Endothelial cell of umbilical vein (primary cell): ENCODE measurements around the gene GRK6. TPM values are rescaled to one million over a fixed set of nuclear protein-coding genes. Genes with fewer than 3 reads are reported as not detected.

Source experiments
- BruUV-seq: library from RNA; stranded (reverse); fragments of 400-500 nt; replicated peaks from 2 replicates; lab custom pipeline; 2021; lab: Mats Ljungman, UMichigan
- CTCF ChIA-PET: fragments of 300-600, 350-600 bp; sonication (Branson Sonifier 250); formaldehyde crosslinking; loops from one replicate; lab custom pipeline; 2021; ENCODE audit warnings: antibody characterized with exemption, inconsistent platforms; lab: Charles Lee
- POLR2A ChIA-PET: fragments of 300-600, 350-600 bp; sonication (Branson Sonifier 250); formaldehyde crosslinking; loops from one replicate; lab custom pipeline; 2021; ENCODE audit warnings: antibody characterized with exemption, inconsistent platforms; lab: Charles Lee
- DNase-seq: peaks from one replicate; pipeline ENCODE4 v3.0.0-alpha.2; 2011; ENCODE audit warnings: low read depth, low spot score
- FAIRE-seq: peaks from 2 replicates; lab custom pipeline; 2011; peaks lifted over from hg19 to GRCh38; lab: Jason Lieb, UNC
- H2AFZ ChIP-seq: 2 replicates; pipeline ENCODE4 v1.6.0; 2012; ENCODE audit warnings: low read depth, low read length, control low read depth, inconsistent platforms
- H3K27ac ChIP-seq: 2 replicates; pipeline ENCODE4 v1.5.1; 2011; ENCODE audit warnings: low read depth, mild to moderate bottlenecking, control low read depth, low read length, moderate library complexity; ENCODE audit not compliant: insufficient read depth
- H3K27me3 ChIP-seq, 2 experiments: 2 replicates each; pipeline versions ENCODE4 v1.6.0 to v1.6.1; 2011; ENCODE audit warnings: low read length in 2 of 2, mixed read lengths in 1 of 2; ENCODE audit not compliant: control insufficient read depth in 2 of 2, insufficient read depth in 2 of 2
- H3K36me3 ChIP-seq, 2 experiments: 2 replicates in 1 of 2; 3 replicates in 1 of 2; pipeline ENCODE4 v1.5.1; 2011; ENCODE audit warnings: low read length in 2 of 2, mild to moderate bottlenecking in 1 of 2, moderate library complexity in 1 of 2; ENCODE audit not compliant: control insufficient read depth in 2 of 2, insufficient read depth in 2 of 2; ENCODE audit errors: extremely low read depth in 1 of 2
- H3K4me1 ChIP-seq: 3 replicates; pipeline ENCODE4 v1.5.1; 2011; ENCODE audit warnings: mild to moderate bottlenecking, low read length; ENCODE audit not compliant: control insufficient read depth, insufficient read depth; ENCODE audit errors: extremely low read depth
- H3K4me2 ChIP-seq: 2 replicates; pipeline ENCODE4 v1.6.1; 2011; ENCODE audit warnings: low read length, control low read depth, mixed read lengths; ENCODE audit not compliant: insufficient read depth
- H3K4me3 ChIP-seq, 3 experiments: fragments of 200-600 bp in 1 of 3; sonication (generic), shearing (Covaris generic) in 1 of 3; replicated peaks in 1 of 3; 2 replicates each; pipeline ENCODE4 v1.5.1; 2011 to 2016; ENCODE audit warnings: control low read depth in 3 of 3, low read length in 3 of 3, mild to moderate bottlenecking in 2 of 3, inconsistent platforms in 1 of 3, low read depth in 1 of 3, moderate library complexity in 1 of 3; ENCODE audit not compliant: insufficient read depth in 1 of 3
- H3K79me2 ChIP-seq: 2 replicates; pipeline ENCODE4 v1.6.0; 2012; ENCODE audit warnings: low read length, inconsistent platforms; ENCODE audit not compliant: control insufficient read depth, insufficient read depth
- H3K9ac ChIP-seq: replicated peaks from 2 replicates; pipeline ENCODE3; 2011; ENCODE audit warnings: low read length, control low read depth; ENCODE audit not compliant: insufficient read depth; ENCODE audit errors: extremely low read depth
- H3K9me1 ChIP-seq: replicated peaks from 3 replicates; pipeline ENCODE4 v1.6.0; 2011; ENCODE audit warnings: mild to moderate bottlenecking, low read length; ENCODE audit not compliant: control insufficient read depth, insufficient read depth; ENCODE audit errors: extremely low read depth
- H3K9me3 ChIP-seq: replicated peaks from 2 replicates; pipeline ENCODE4 v1.5.1; 2012; ENCODE audit warnings: low read length, inconsistent platforms; ENCODE audit not compliant: control insufficient read depth, insufficient read depth
- H4K20me1 ChIP-seq: replicated peaks from 2 replicates; pipeline ENCODE3; 2011; ENCODE audit warnings: mild to moderate bottlenecking, low read length; ENCODE audit not compliant: control insufficient read depth, insufficient read depth; ENCODE audit errors: extremely low read depth
- EZH2 ChIP-seq: IDR thresholded peaks from 2 replicates; pipeline ENCODE4 v1.6.1; 2012; ENCODE audit warnings: borderline replicate concordance, low read depth, mild to moderate bottlenecking, moderate library complexity, low read length, inconsistent platforms; ENCODE audit not compliant: severe bottlenecking
- FOS ChIP-seq: IDR thresholded peaks from 2 replicates; pipeline ENCODE4 v1.6.1; 2011; ENCODE audit warnings: mild to moderate bottlenecking, low read length, moderate library complexity, borderline replicate concordance; ENCODE audit not compliant: insufficient read depth
- GATA2 ChIP-seq: IDR thresholded peaks from 2 replicates; pipeline ENCODE4 v1.7.0; 2011; ENCODE audit warnings: low read depth, mild to moderate bottlenecking, moderate library complexity, mixed read lengths, low read length; ENCODE audit not compliant: insufficient read length, insufficient read depth
- JUN ChIP-seq: IDR thresholded peaks from 2 replicates; pipeline ENCODE4 v1.6.1; 2011; ENCODE audit warnings: borderline replicate concordance, low read depth; ENCODE audit not compliant: insufficient read length, insufficient read depth
- MAX ChIP-seq: IDR thresholded peaks from 2 replicates; pipeline ENCODE4 v1.6.1; 2011; ENCODE audit not compliant: insufficient read depth, insufficient read length
- MYC ChIP-seq: IDR thresholded peaks from one replicate; pipeline ENCODE4 v1.6.1; 2011; ENCODE audit warnings: mild to moderate bottlenecking, low read depth, low read length
- POLR2A ChIP-seq: IDR thresholded peaks from 2 replicates; pipeline ENCODE4 v1.6.1; 2012; ENCODE audit warnings: low read depth, mild to moderate bottlenecking, control low read depth, low read length
- POLR2AphosphoS5 ChIP-seq: IDR thresholded peaks from 2 replicates; pipeline ENCODE4 v1.6.1; 2012; ENCODE audit warnings: low read depth, mild to moderate bottlenecking, control low read depth, low read length, moderate library complexity; ENCODE audit not compliant: insufficient read depth
- dilution Hi-C: fragments of 300-500 bp; cut with MboI; formaldehyde crosslinking; loops from one replicate; pipeline ENCODE4 v1.15.0; 2019; ENCODE audit warnings: low sequenced_read_pairs; ENCODE audit not compliant: extremely low pct_ligation_motif_present
- intact Hi-C: fragments of 100-400 bp; cut with micrococcal nuclease; formaldehyde crosslinking; loops from one replicate; pipeline ENCODE4 v1.10.0; 2022
- polyA plus RNA-seq, 4 experiments: library from polyadenylated mRNA; depleted of rRNA in 3 of 4; stranded (reverse) in 3 of 4; unstranded in 1 of 4; fragments of >200 nt; gene quantifications; 2 replicates each; pipeline versions ENCODE4 v1.2.1 to v1.2.3, GENCODE V29; 2011 to 2012; ENCODE audit warnings: missing spikeins in 1 of 4
- total RNA-seq: library from RNA; stranded (reverse); gene quantifications from 2 replicates; pipeline ENCODE4 v1.2.3, GENCODE V29; 2021
- TF ChIP-seq, protein P1 (sequence below), 2 donors: IDR thresholded peaks; 1 replicate in 1 of 2; 2 replicates in 1 of 2; pipeline ENCODE4 v1.5.1; 2011; ENCODE audit warnings: low read length in 2 of 2, mild to moderate bottlenecking in 2 of 2, moderate library complexity in 2 of 2, control low read depth in 1 of 2, inconsistent platforms in 1 of 2, low read depth in 1 of 2; ENCODE audit not compliant: insufficient read depth in 1 of 2; ENCODE audit errors: extremely low read depth in 1 of 2

The GRK6 gene
- total and polyA plus RNA-seq, 2 donors (not counting 3 experiments of a cell fraction or from before 2014, with no cell fraction given), result 28.9 to 36.4 TPM

- Histone ChIP-seq H3K4me2 (peak overlapping the region; percentile 6), H3K79me2 (no peaks in the 10 kb centered on the region), H4K20me1 (no peaks in the 10 kb centered on the region), H3K27ac (no peak overlapping the region), H2AFZ (no peak overlapping the region), H3K9me1 (no peaks in the 10 kb centered on the region), H3K27me3 (no peaks in the 10 kb centered on the region), H3K9me3 (no peaks in the 10 kb centered on the region), H3K9ac (no peak overlapping the region), H3K4me3 (no peak overlapping the region), H3K36me3 (no peaks in the 10 kb centered on the region), H3K4me1 (peaks cover 23% of the 10 kb centered on the region)
- dilution Hi-C loops, result no loop called here
- ChIA-PET CTCF (interaction anchor here (1.0 to 13.5 kb wide), 9 partner anchors 9 to 138 kb away, joined by 3 to 288 read pairs (median 7); partner anchors contain the start of genes GRK6 and PFN3), POLR2A (interaction anchor here (1.5 kb wide), 1 partner anchor 49 kb away, joined by 7 read pairs; the partner anchor contains the start of gene PDLIM7)
- FAIRE-seq, result peak; percentile 60
- no peak for DNase-seq
- intact Hi-C loops, result no loop called here
- BruUV-seq, result TSS peak; percentile 10
- TF ChIP-seq FOS (no peak), POLR2A (no peak), MYC (no peak), POLR2AphosphoS5 (no peak), JUN (no peak), GATA2 (no peak), MAX (no peak), EZH2 (no peak)
- TF ChIP-seq, protein P1, sequence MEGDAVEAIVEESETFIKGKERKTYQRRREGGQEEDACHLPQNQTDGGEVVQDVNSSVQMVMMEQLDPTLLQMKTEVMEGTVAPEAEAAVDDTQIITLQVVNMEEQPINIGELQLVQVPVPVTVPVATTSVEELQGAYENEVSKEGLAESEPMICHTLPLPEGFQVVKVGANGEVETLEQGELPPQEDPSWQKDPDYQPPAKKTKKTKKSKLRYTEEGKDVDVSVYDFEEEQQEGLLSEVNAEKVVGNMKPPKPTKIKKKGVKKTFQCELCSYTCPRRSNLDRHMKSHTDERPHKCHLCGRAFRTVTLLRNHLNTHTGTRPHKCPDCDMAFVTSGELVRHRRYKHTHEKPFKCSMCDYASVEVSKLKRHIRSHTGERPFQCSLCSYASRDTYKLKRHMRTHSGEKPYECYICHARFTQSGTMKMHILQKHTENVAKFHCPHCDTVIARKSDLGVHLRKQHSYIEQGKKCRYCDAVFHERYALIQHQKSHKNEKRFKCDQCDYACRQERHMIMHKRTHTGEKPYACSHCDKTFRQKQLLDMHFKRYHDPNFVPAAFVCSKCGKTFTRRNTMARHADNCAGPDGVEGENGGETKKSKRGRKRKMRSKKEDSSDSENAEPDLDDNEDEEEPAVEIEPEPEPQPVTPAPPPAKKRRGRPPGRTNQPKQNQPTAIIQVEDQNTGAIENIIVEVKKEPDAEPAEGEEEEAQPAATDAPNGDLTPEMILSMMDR (IDR thresholded peaks at IDR 0.05; ENCODE audit: extremely low read depth in 1 of 2, insufficient read depth in 1 of 2, low read depth in 1 of 2, low read length in 2 of 2), result no peak
These were observed 21.9 kb downstream of the GRK6 start for GRCh38 chr5:177448244-177448950.
